Body of pancreas (tissue), 4 donors: ENCODE results near the gene TCEAL5.

Experiments
- CTCF ChIP-seq, 7 experiments: fragments of 450-650 bp in 4 of 7; fragments of 200-600 bp in 3 of 7; sonication (generic) in 3 of 7; IDR thresholded peaks; one replicate each; pipeline ENCODE4 v1.5.1; 2016 to 2019; ENCODE audit warnings: antibody characterized with exemption in 7 of 7
- POLR2A ChIP-seq, 3 donors: fragments of 450-650 bp; IDR thresholded peaks; one replicate each; pipeline ENCODE4 v1.6.1; 2016; ENCODE audit warnings: antibody characterized with exemption in 3 of 3, mild to moderate bottlenecking in 2 of 3

GRCh38 chrX:103250977-103251376 lies 25.6 kb downstream of the TCEAL5 start:
- TF ChIP-seq CTCF (IDR thresholded peaks at IDR 0.05) (no peak), POLR2A (IDR thresholded peaks at IDR 0.05) (no peak)
